ENCODE results near the gene CD101. TPM values are rescaled to one million over a fixed set of nuclear protein-coding genes. Genes with fewer than 3 reads are reported as not detected.

CD101 gene
- total and polyA plus RNA-seq, 2 experiments from 2014 or later, result 1.2 to 1.3 TPM

GRCh38 chr1:116971965-116972673, 29.4 kb upstream of the CD101 start:
- Histone ChIP-seq H2AFZ (no peak overlapping the region), H3K4me3 (no peak overlapping the region), H3K4me1 (ENCODE audit: insufficient read depth) (no peaks in the 10 kb centered on the region), H4K20me1 (replicated peaks; ENCODE audit: insufficient read depth) (no peaks in the 10 kb centered on the region), H3F3A (replicated peaks; ENCODE audit: low read depth) (no peaks in the 10 kb centered on the region), H3K79me2 (replicated peaks; ENCODE audit: insufficient read depth) (no peaks in the 10 kb centered on the region), H3K36me3 (ENCODE audit: insufficient read depth) (peaks cover 20% of the 10 kb centered on the region), H3K27ac (ENCODE audit: low read depth) (no peak overlapping the region), H3K9me2 (ENCODE audit: insufficient read depth) (no peaks in the 10 kb centered on the region), H3K27me3 (ENCODE audit: insufficient read depth) (no peaks in the 10 kb centered on the region), H3K4me2 (no peak overlapping the region)
- no peak overlapping the region for H3K4me3 Mint-ChIP-seq
- DNase-seq (ENCODE audit: low spot score) (no peak), ATAC-seq (no peak)
- H3K9me3 Mint-ChIP-seq, result peaks cover 39% of the 10 kb centered on the region
- peaks cover 4% of the 10 kb centered on the region for H3K27me3 Mint-ChIP-seq (ENCODE audit: insufficient read depth, low read depth, poor library complexity)
- H3K4me1 Mint-ChIP-seq, result no peaks in the 10 kb centered on the region; the same call in 1 of the 3 replicates
- TF ChIP-seq ZNF462 (CRISPR knock-in tag; IDR thresholded peaks at IDR 0.05) (no peak), POLR2AphosphoS5 (IDR thresholded peaks at IDR 0.05; ENCODE audit: low read depth) (no peak), EZH2 (IDR thresholded peaks at IDR 0.05; ENCODE audit: low read depth, unreplicated experiment) (no peak), CREB1 (CRISPR knock-in tag; IDR thresholded peaks at IDR 0.05; ENCODE audit: low read depth) (no peak), JUNB (IDR thresholded peaks at IDR 0.05; ENCODE audit: unreplicated experiment) (no peak), ZNF114 (CRISPR knock-in tag; IDR thresholded peaks at IDR 0.05) (no peak), NANOG (IDR thresholded peaks at IDR 0.05; ENCODE audit: borderline replicate concordance) (no peak), STAT1 (IDR thresholded peaks at IDR 0.05; ENCODE audit: unreplicated experiment) (no peak), CTCF (conservative IDR thresholded peaks at IDR 0.05; ENCODE audit: low read depth in 2 of 2) (no peak), ETS1 (IDR thresholded peaks at IDR 0.05) (no peak), REST (IDR thresholded peaks at IDR 0.05; ENCODE audit: unreplicated experiment) (no peak), EZH2phosphoT487 (IDR thresholded peaks at IDR 0.05; ENCODE audit: unreplicated experiment) (no peak)
- H3K36me3 Mint-ChIP-seq (ENCODE audit: low read depth), result peaks cover 68% of the 10 kb centered on the region
- no peak overlapping the region; the same call in 1 of the 2 replicates for H3K27ac Mint-ChIP-seq

Data from GM23338 (cell line).